H1 (cell line): ENCODE data around the gene PHF3. TPM values are rescaled to one million over a fixed set of nuclear protein-coding genes. Genes with fewer than 3 reads are reported as not detected.

Source experiments
- CTCF ChIA-PET: fragments of 300-600 bp; sonication (Branson Sonifier 250); formaldehyde crosslinking; loops from one replicate; lab custom pipeline; 2021; ENCODE audit not compliant: partially characterized antibody; lab: Charles Lee
- POLR2A ChIA-PET: fragments of 300-600 bp; sonication (Branson Sonifier 250); formaldehyde crosslinking; loops from one replicate; lab custom pipeline; 2021; ENCODE audit warnings: inconsistent platforms; ENCODE audit not compliant: partially characterized antibody; lab: Charles Lee
- DNase-seq, 2 experiments: peaks; one replicate each; pipeline versions ENCODE4 v3.0.0 to v3.0.0-alpha.2; 2010 to 2022; ENCODE audit warnings: low spot score in 2 of 2, low read depth in 1 of 2, mixed read lengths in 1 of 2
- FAIRE-seq: peaks from 2 replicates; lab custom pipeline; 2011; peaks lifted over from hg19 to GRCh38; lab: Jason Lieb, UNC
- H2AFZ ChIP-seq: 2 replicates; pipeline ENCODE4 v1.8.1; 2012; ENCODE audit warnings: low read length, inconsistent platforms
- H2AK5ac ChIP-seq: 2 replicates; pipeline ENCODE4 v1.6.1; 2013; ENCODE audit warnings: low read depth, low read length
- H2BK120ac ChIP-seq: replicated peaks from 2 replicates; pipeline ENCODE3; 2013; ENCODE audit warnings: low read depth, low read length, inconsistent platforms
- H2BK12ac ChIP-seq: 2 replicates; pipeline ENCODE4 v1.6.1; 2013; ENCODE audit warnings: low read depth, low read length
- H2BK15ac ChIP-seq: 2 replicates; pipeline ENCODE4 v1.6.1; 2013; ENCODE audit warnings: low read length
- H2BK20ac ChIP-seq: 2 replicates; pipeline ENCODE4 v1.6.1; 2013; ENCODE audit warnings: low read length
- H2BK5ac ChIP-seq: 2 replicates; pipeline ENCODE4 v1.6.1; 2013; ENCODE audit warnings: low read depth, low read length
- H3K14ac ChIP-seq: 2 replicates; pipeline ENCODE4 v1.6.1; 2013; ENCODE audit warnings: inconsistent platforms; ENCODE audit not compliant: insufficient read length
- H3K18ac ChIP-seq: 2 replicates; pipeline ENCODE4 v1.6.1; 2013; ENCODE audit warnings: low read length; ENCODE audit errors: extremely low read depth
- H3K23ac ChIP-seq: 2 replicates; pipeline ENCODE4 v1.6.1; 2013; ENCODE audit warnings: inconsistent platforms; ENCODE audit not compliant: insufficient read length
- H3K23me2 ChIP-seq: 2 replicates; pipeline ENCODE4 v1.6.1; 2013; ENCODE audit warnings: low read depth, low read length
- H3K27ac ChIP-seq: 2 replicates; pipeline ENCODE4 v1.6.1; 2011; ENCODE audit warnings: low read depth, low read length, inconsistent platforms
- H3K27me3 ChIP-seq, 4 experiments: replicated peaks in 1 of 4; 1 replicate in 1 of 4; 2 replicates in 3 of 4; pipeline versions ENCODE4 v1.6.1 to v1.8.1; 2011 to 2013; ENCODE audit warnings: low read length in 3 of 4, mild to moderate bottlenecking in 3 of 4, inconsistent platforms in 2 of 4, mixed read lengths in 2 of 4, moderate library complexity in 1 of 4; ENCODE audit not compliant: control insufficient read depth in 3 of 4, insufficient read depth in 3 of 4; ENCODE audit errors: extremely low read depth in 1 of 4
- H3K36me3 ChIP-seq, 4 experiments: 2 replicates each; pipeline versions ENCODE4 v1.6.1 to v1.8.1; 2011 to 2013; ENCODE audit warnings: mild to moderate bottlenecking in 4 of 4, low read length in 3 of 4, moderate library complexity in 2 of 4, control low read depth in 1 of 4, inconsistent platforms in 1 of 4; ENCODE audit not compliant: insufficient read depth in 4 of 4, control insufficient read depth in 2 of 4
- H3K4ac ChIP-seq: replicated peaks from 2 replicates; pipeline ENCODE3; 2013; ENCODE audit warnings: low read length, low read depth, mixed read lengths, inconsistent platforms; ENCODE audit not compliant: insufficient read length
- H3K4me1 ChIP-seq, 4 experiments: replicated peaks in 1 of 4; 1 replicate in 1 of 4; 2 replicates in 3 of 4; pipeline versions ENCODE4 v1.6.1 to v1.8.1; 2011 to 2013; ENCODE audit warnings: low read length in 3 of 4, inconsistent platforms in 2 of 4, mixed read lengths in 1 of 4; ENCODE audit not compliant: insufficient read depth in 4 of 4, control insufficient read depth in 3 of 4
- H3K4me2 ChIP-seq, 2 experiments: 2 replicates each; pipeline versions ENCODE4 v1.6.1 to v1.8.1; 2011 to 2013; ENCODE audit warnings: low read depth in 2 of 2, low read length in 2 of 2, control low read depth in 1 of 2, inconsistent platforms in 1 of 2, mild to moderate bottlenecking in 1 of 2; ENCODE audit not compliant: insufficient read depth in 1 of 2
- H3K4me3 ChIP-seq, 4 experiments: fragments of 200-600, 300-600 bp in 1 of 4; sonication (generic), shearing (Covaris generic), sonication (Bioruptor Twin) in 1 of 4; 2 replicates each; pipeline versions ENCODE4 v1.5.1 to v1.8.1; 2011 to 2016; ENCODE audit warnings: low read length in 4 of 4, low read depth in 3 of 4, control low read depth in 2 of 4, inconsistent platforms in 2 of 4, mild to moderate bottlenecking in 2 of 4, mixed read lengths in 1 of 4, moderate library complexity in 1 of 4; ENCODE audit not compliant: insufficient read depth in 2 of 4; ENCODE audit errors: extremely low read depth in 1 of 4
- H3K56ac ChIP-seq: replicated peaks from 2 replicates; pipeline ENCODE3; 2013; ENCODE audit warnings: low read depth, mild to moderate bottlenecking, mixed read lengths, low read length, inconsistent platforms; ENCODE audit not compliant: insufficient read length
- H3K79me1 ChIP-seq: 2 replicates; pipeline ENCODE4 v1.6.1; 2013; ENCODE audit warnings: low read depth, low read length, control low read depth
- H3K79me2 ChIP-seq, 2 experiments: 2 replicates each; pipeline versions ENCODE4 v1.6.1 to v1.8.1; 2012 to 2013; ENCODE audit warnings: low read length in 2 of 2, mild to moderate bottlenecking in 2 of 2, inconsistent platforms in 1 of 2; ENCODE audit not compliant: insufficient read depth in 2 of 2, control insufficient read depth in 1 of 2
- H3K9ac ChIP-seq, 4 experiments: replicated peaks in 1 of 4; 1 replicate in 1 of 4; 2 replicates in 3 of 4; pipeline versions ENCODE4 v1.6.1 to v1.8.1; 2011 to 2013; ENCODE audit warnings: low read depth in 3 of 4, low read length in 3 of 4, control low read depth in 2 of 4, mild to moderate bottlenecking in 2 of 4, moderate library complexity in 2 of 4, inconsistent platforms in 1 of 4; ENCODE audit errors: extremely low read depth in 1 of 4
- H3K9me3 ChIP-seq, 2 experiments: 2 replicates each; pipeline versions ENCODE4 v1.6.1 to v1.8.1; 2012 to 2013; ENCODE audit warnings: mild to moderate bottlenecking in 2 of 2, moderate library complexity in 2 of 2, control low read depth in 1 of 2, inconsistent platforms in 1 of 2, low read depth in 1 of 2, low read length in 1 of 2, mixed read lengths in 1 of 2; ENCODE audit not compliant: insufficient read depth in 2 of 2
- H4K20me1 ChIP-seq, 2 experiments: replicated peaks in 1 of 2; 2 replicates each; pipeline versions ENCODE3 to v1.8.1; 2011 to 2013; ENCODE audit warnings: inconsistent platforms in 2 of 2, low read length in 2 of 2, mild to moderate bottlenecking in 1 of 2; ENCODE audit not compliant: insufficient read depth in 2 of 2, control insufficient read depth in 1 of 2
- H4K5ac ChIP-seq: 2 replicates; pipeline ENCODE4 v1.6.1; 2013; ENCODE audit warnings: low read length, low read depth, mixed read lengths, inconsistent platforms; ENCODE audit not compliant: insufficient read length
- H4K8ac ChIP-seq: 2 replicates; pipeline ENCODE4 v1.8.0; 2013; ENCODE audit warnings: mild to moderate bottlenecking, moderate library complexity, low read length, inconsistent platforms; ENCODE audit not compliant: insufficient read depth; ENCODE audit errors: extremely low read depth
- H4K91ac ChIP-seq: replicated peaks from 2 replicates; pipeline ENCODE3; 2013; ENCODE audit warnings: low read length, mixed read lengths, inconsistent platforms; ENCODE audit not compliant: insufficient read length
- CTBP2 ChIP-seq: IDR thresholded peaks from 2 replicates; pipeline ENCODE4 v1.7.0; 2011; ENCODE audit warnings: borderline replicate concordance, mild to moderate bottlenecking, moderate library complexity, mixed read lengths, low read length; ENCODE audit not compliant: insufficient read depth, insufficient read length
- EZH2 ChIP-seq: fragments of 200-600 bp; sonication (generic); IDR thresholded peaks from 2 replicates; pipeline ENCODE4 v1.7.1; 2012; ENCODE audit warnings: low read depth, mild to moderate bottlenecking, moderate library complexity, low read length, inconsistent platforms; ENCODE audit not compliant: severe bottlenecking
- NANOG ChIP-seq: IDR thresholded peaks from 2 replicates; pipeline ENCODE4 v1.6.1; 2011; ENCODE audit warnings: low read length, low read depth, mild to moderate bottlenecking, inconsistent platforms; ENCODE audit not compliant: insufficient read depth, poor library complexity, severe bottlenecking
- NRF1 ChIP-seq: IDR thresholded peaks from 2 replicates; pipeline ENCODE4 v1.6.1; 2011; ENCODE audit warnings: mild to moderate bottlenecking, low read depth, low read length, improper control_type of control experiment
- TCF12 ChIP-seq: IDR thresholded peaks from 2 replicates; pipeline ENCODE4 v1.6.1; 2011; ENCODE audit warnings: low read depth, mild to moderate bottlenecking, low read length
- WGBS, 2 experiments: shearing (Covaris generic) in 1 of 2; methylation state at CpG; one replicate each; pipeline versions ENCODE4 v1.1.6 to v1.1.7; 2013 to 2015; ENCODE audit warnings: low lambda C conversion rate in 2 of 2, mixed read lengths in 2 of 2, inconsistent platforms in 1 of 2, low coverage in 1 of 2, missing lambda C conversion rate in 1 of 2; ENCODE audit not compliant: insufficient replicate concordance in 2 of 2, insufficient coverage in 1 of 2, insufficient read length in 1 of 2; ENCODE audit errors: extremely low coverage in 1 of 2, missing lambda C conversion rate in 1 of 2; 5-methylcytosine and 5-hydroxymethylcytosine counted together
- polyA plus RNA-seq, 7 experiments: library from polyadenylated mRNA; depleted of rRNA in 3 of 7; stranded (reverse) in 5 of 7; unstranded in 2 of 7; fragments of >200 nt in 5 of 7; fragments of 200-250 nt in 2 of 7; gene quantifications; 1 replicate in 5 of 7; 2 replicates in 1 of 7; 4 replicates in 1 of 7; pipeline versions ENCODE4 v1.2.1 to v1.2.3, GENCODE V29; 2011 to 2013; ENCODE audit warnings: missing spikeins in 2 of 7, mixed read lengths in 2 of 7
- total RNA-seq: library from RNA; stranded (reverse); fragmentation: NEBNext Ultra II Directional; extraction: Animal tissue kit (Norgen Biotek cat#: 25700); gene quantifications from 2 replicates; pipeline ENCODE4 v1.2.1, GENCODE V29; 2021
- TF ChIP-seq, protein P1 (sequence below): IDR thresholded peaks from 2 replicates; pipeline ENCODE4 v1.6.1; 2012; ENCODE audit warnings: low read length, inconsistent platforms

Gene PHF3
- total and polyA plus RNA-seq, 2 of the 8 experiments (the other 6 are each of a cell fraction or from before 2014, with no cell fraction given) = 10.1 to 69.3 TPM

DNA sequence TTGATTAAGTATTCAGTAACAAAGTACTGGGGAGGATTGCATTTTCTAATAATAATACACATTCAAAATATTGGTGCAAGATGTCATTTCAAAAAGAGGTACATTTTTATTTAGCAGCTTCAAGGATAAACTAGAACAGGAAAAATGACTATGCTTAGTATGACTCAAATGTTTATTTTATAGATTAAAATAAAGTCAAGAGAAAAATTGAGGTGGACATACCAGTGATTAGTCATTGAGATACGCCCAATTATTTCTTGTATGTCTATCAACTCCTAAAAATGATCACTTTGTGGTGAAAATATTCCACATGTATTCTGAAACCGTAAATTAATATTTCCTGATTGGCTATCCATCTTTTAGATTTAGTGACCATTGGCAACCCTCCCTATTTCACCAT, 96.7 kb downstream of the PHF3 start:
- no peak overlapping the region for H2BK120ac ChIP-seq
- H3K27me3 ChIP-seq = no peaks in the 10 kb centered on the region
- no peaks in the 10 kb centered on the region for H4K20me1 ChIP-seq
- ChIA-PET CTCF (no interaction called here), POLR2A (no interaction called here)
- no peak overlapping the region for H3K4me3 ChIP-seq
- no peaks in the 10 kb centered on the region for H3K23me2 ChIP-seq
- H3K79me2 ChIP-seq = no peaks in the 10 kb centered on the region
- no peak overlapping the region for H3K14ac ChIP-seq
- no peak overlapping the region for H2AK5ac ChIP-seq
- no peak overlapping the region for H2BK12ac ChIP-seq
- no peaks in the 10 kb centered on the region for H3K9me3 ChIP-seq
- no peak overlapping the region for H3K4ac ChIP-seq
- no peak overlapping the region for H2BK20ac ChIP-seq
- H3K4me2 ChIP-seq = no peak overlapping the region
- H3K23ac ChIP-seq = no peak overlapping the region
- no peak overlapping the region for H3K27ac ChIP-seq
- no peak overlapping the region for H4K5ac ChIP-seq
- H3K56ac ChIP-seq = no peak overlapping the region
- no peak overlapping the region for H4K8ac ChIP-seq
- no peak overlapping the region for H2BK5ac ChIP-seq
- H3K79me1 ChIP-seq = no peaks in the 10 kb centered on the region
- H2BK15ac ChIP-seq = no peak overlapping the region
- H3K18ac ChIP-seq = no peak overlapping the region
- H3K4me1 ChIP-seq = no peaks in the 10 kb centered on the region
- no peak overlapping the region for H3K9ac ChIP-seq
- DNase-seq (no peak), FAIRE-seq (no peak)
- no peak overlapping the region for H4K91ac ChIP-seq
- WGBS, 2 experiments = 81% methylated on average over 2 of the region's 2 CpGs; no CpG with 5 or more reads in 1 of the 2 experiments
- H2AFZ ChIP-seq = no peak overlapping the region
- no peaks in the 10 kb centered on the region for H3K36me3 ChIP-seq
- TF ChIP-seq, protein P1, sequence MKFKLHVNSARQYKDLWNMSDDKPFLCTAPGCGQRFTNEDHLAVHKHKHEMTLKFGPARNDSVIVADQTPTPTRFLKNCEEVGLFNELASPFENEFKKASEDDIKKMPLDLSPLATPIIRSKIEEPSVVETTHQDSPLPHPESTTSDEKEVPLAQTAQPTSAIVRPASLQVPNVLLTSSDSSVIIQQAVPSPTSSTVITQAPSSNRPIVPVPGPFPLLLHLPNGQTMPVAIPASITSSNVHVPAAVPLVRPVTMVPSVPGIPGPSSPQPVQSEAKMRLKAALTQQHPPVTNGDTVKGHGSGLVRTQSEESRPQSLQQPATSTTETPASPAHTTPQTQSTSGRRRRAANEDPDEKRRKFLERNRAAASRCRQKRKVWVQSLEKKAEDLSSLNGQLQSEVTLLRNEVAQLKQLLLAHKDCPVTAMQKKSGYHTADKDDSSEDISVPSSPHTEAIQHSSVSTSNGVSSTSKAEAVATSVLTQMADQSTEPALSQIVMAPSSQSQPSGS = no peak
- no peak for TF ChIP-seq CTBP2
- no peak for TF ChIP-seq TCF12
- TF ChIP-seq EZH2 = no peak
- no peak for TF ChIP-seq NANOG
- no peak for TF ChIP-seq NRF1
